Type B pancreatic cell (in vitro differentiated cells): ENCODE results near the gene EFCAB11. TPM values are rescaled to one million over a fixed set of nuclear protein-coding genes. Genes with fewer than 3 reads are reported as not detected.

Experiments
- DNase-seq: peaks from one replicate; pipeline ENCODE4 v3.0.0; 2021; ENCODE audit warnings: mixed read lengths; ENCODE audit not compliant: unreplicated experiment; ENCODE audit errors: extremely low spot score
- H3K27ac Mint-ChIP-seq: 2 replicates; pipeline ENCODE4 v1.8.0; 2021; ENCODE audit warnings: mild to moderate bottlenecking, mixed read lengths
- H3K27me3 Mint-ChIP-seq: 2 replicates; pipeline ENCODE4 v1.8.0; 2021; ENCODE audit warnings: mixed read lengths
- H3K36me3 Mint-ChIP-seq: 2 replicates; pipeline ENCODE4 v1.8.0; 2021; ENCODE audit warnings: mixed read lengths
- H3K4me1 Mint-ChIP-seq: one replicate; pipeline ENCODE4 v1.8.0; 2021; ENCODE audit warnings: mixed read lengths; ENCODE audit not compliant: unreplicated experiment
- H3K4me3 Mint-ChIP-seq: 2 replicates; pipeline ENCODE4 v1.8.0; 2021; ENCODE audit warnings: mild to moderate bottlenecking, mixed read lengths
- H3K9me3 Mint-ChIP-seq: 2 replicates; pipeline ENCODE4 v1.8.0; 2021; ENCODE audit warnings: mixed read lengths
- CTCF ChIP-seq: fragments of 200-600 bp; sonication (generic); conservative IDR thresholded peaks from 2 replicates; pipeline ENCODE4 v1.5.0; 2021; ENCODE audit warnings: antibody characterized with exemption, mild to moderate bottlenecking
- total RNA-seq: library from RNA; stranded (reverse); gene quantifications from 2 replicates; pipeline ENCODE4 v1.2.1, GENCODE V29; 2021; ENCODE audit warnings: low replicate concordance

The EFCAB11 gene
- total RNA-seq, 1 donor from 2014 or later: 16.0 TPM

GRCh38 chr14:89855961-89856656 lies 98.4 kb downstream of the EFCAB11 start:
- Mint-ChIP-seq H3K27me3 (no peaks in the 10 kb centered on the region), H3K4me3 (no peak overlapping the region), H3K9me3 (peaks cover 3% of the 10 kb centered on the region), H3K4me1 (peaks cover 7% of the 10 kb centered on the region), H3K36me3 (no peaks in the 10 kb centered on the region), H3K27ac (no peak overlapping the region)
- DNase-seq: no peak
- no peak for TF ChIP-seq CTCF

GRCh38 chr14:89853936-89854693 lies 100.4 kb downstream of the EFCAB11 start:
- Mint-ChIP-seq H3K27me3 (no peaks in the 10 kb centered on the region), H3K9me3 (no peaks in the 10 kb centered on the region), H3K36me3 (no peaks in the 10 kb centered on the region), H3K4me1 (peaks cover 7% of the 10 kb centered on the region), H3K27ac (no peak overlapping the region), H3K4me3 (no peak overlapping the region)
- TF ChIP-seq CTCF: no peak
- no peak for DNase-seq

- TF ChIP-seq CTCF: no peak
- H3K9me3 Mint-ChIP-seq: no peaks in the 10 kb centered on the region
- H3K4me1 Mint-ChIP-seq: peaks cover 7% of the 10 kb centered on the region
- H3K36me3 Mint-ChIP-seq: peaks cover 4% of the 10 kb centered on the region
- H3K27ac Mint-ChIP-seq: no peak overlapping the region
- no peak overlapping the region for H3K4me3 Mint-ChIP-seq
- DNase-seq: no peak
- no peaks in the 10 kb centered on the region for H3K27me3 Mint-ChIP-seq
These were observed 103.4 kb downstream of the EFCAB11 start for GRCh38 chr14:89851106-89851505.

- Mint-ChIP-seq H3K27ac (no peak overlapping the region), H3K9me3 (no peaks in the 10 kb centered on the region), H3K27me3 (no peaks in the 10 kb centered on the region), H3K36me3 (peaks cover 4% of the 10 kb centered on the region), H3K4me1 (peaks cover 7% of the 10 kb centered on the region), H3K4me3 (no peak overlapping the region)
- DNase-seq: no peak
- no peak for TF ChIP-seq CTCF
These were observed 104.6 kb downstream of the EFCAB11 start for GRCh38 chr14:89849931-89850330.

GRCh38 chr14:89848165-89848564 lies 106.4 kb downstream of the EFCAB11 start:
- peaks cover 7% of the 10 kb centered on the region for H3K4me1 Mint-ChIP-seq
- H3K4me3 Mint-ChIP-seq: no peak overlapping the region
- no peaks in the 10 kb centered on the region for H3K27me3 Mint-ChIP-seq
- DNase-seq: no peak
- H3K27ac Mint-ChIP-seq: no peak overlapping the region
- H3K36me3 Mint-ChIP-seq: peaks cover 4% of the 10 kb centered on the region
- TF ChIP-seq CTCF: peak; percentile 32
- H3K9me3 Mint-ChIP-seq: no peaks in the 10 kb centered on the region
